NCI-H510A treated with DMSO at 0.1 percent for 48 hours (cell line): ENCODE measurements around the gene CEP85.

ENCODE experiments used
- DNase-seq: peaks from one replicate; lab custom pipeline; 2025; lab: John Stamatoyannopoulos, UW

The CEP85 gene

DNA sequence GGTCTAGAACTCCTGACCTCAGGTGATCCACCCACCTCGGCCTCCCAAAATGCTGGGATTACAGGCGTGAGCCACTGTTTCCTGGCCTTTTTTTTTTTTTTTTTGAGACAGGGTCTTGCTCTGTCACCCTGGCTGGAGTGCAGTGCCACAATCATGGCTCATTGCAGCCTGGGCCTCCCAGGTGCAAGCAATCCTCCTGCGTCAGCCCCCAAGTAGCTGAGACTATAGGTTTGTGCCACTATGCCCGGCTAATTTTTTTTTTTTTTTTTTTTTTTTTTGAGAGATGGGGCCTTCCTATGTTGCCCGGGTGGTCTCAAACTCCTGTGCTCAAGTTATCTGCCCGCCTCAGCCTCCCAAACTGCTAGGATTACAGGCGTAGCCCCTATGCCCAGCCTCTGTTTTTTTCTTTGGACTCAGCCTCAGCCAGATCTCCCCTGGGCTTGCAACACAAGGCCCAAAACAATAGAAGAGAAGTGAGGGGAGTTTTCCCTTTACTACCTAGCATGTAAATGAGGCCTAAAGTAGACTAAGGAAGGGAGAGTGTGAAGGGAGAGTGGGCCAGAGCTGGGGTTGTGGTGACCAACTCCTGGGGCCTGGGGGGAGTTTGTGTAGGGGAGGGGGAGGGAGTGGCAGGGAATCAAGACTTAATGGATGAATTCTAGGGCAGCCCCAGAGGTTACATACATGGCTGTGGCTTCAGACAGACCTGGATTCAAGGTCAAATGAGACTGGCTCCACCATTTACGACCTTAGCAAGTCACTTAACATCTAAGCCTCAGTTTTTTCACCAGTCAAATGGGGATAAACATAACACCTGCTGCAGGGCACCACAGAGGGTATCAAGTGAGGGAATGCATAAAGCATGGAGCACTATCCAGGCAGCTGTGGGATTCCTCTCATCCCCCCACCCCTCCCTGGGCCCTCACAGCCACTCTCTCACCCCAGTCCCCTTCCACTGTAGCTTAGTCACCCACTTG, 82.2 kb downstream of the CEP85 start:
- no peak for DNase-seq

DNA sequence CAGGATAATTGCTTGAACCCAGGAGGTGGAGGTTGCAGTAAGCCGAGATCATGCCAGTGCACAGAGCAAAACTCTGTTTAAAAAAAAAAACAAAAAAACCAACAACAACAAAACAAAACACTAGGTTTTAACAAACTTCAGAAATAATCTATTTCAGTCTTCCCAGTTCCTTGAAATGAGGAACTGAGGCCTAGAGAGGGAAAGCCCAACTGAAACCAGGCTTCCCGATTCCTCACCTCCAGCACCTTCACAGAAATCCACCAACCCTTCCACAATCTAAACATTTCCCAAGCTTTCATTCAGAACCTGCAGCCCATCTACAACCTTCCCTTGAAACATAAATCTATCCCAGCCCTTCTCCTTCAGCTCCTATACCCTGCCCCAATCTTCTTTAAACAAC, 83.1 kb downstream of the CEP85 start:
- no peak for DNase-seq

DNA sequence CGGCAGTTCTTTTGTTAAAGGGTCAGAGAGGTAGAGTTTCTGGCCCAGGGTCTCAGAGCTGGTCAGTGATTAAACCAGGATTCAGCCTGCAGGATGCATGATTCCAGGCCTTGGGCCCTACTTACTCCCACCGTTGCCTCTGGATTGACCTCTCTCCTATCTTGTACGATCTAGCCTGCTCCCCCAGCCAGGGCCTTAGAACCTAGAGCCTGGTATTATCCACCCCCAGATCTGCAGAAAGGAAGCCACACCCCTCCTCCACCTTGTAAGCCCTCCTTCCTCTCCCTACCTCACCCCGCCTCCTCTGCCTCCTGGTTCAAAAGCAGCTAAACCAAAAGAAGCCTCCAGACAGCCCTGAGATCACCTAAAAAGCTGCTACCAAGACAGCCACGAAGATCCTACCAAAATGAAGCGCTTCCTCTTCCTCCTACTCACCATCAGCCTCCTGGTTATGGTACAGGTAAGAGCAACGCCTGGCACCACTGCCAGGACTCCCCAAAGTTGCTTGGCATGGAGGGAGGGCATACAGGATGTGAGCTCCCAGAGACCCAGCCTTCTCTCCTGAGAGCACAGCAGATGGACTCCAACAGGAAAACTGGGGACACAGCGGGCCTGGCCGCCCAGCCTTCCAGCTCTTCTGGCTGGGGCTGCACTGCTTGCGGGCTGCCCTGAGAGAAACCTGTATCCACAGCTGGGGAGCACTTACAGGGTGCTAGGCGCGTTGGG, 83.8 kb downstream of the CEP85 start, which contains the start of gene CD52:
TSS of gene CD52 (plus strand) at position 347 of the 726 bp plus-strand sequence. CDS start at position 407, 60 bp downstream.
- no peak for DNase-seq

DNA sequence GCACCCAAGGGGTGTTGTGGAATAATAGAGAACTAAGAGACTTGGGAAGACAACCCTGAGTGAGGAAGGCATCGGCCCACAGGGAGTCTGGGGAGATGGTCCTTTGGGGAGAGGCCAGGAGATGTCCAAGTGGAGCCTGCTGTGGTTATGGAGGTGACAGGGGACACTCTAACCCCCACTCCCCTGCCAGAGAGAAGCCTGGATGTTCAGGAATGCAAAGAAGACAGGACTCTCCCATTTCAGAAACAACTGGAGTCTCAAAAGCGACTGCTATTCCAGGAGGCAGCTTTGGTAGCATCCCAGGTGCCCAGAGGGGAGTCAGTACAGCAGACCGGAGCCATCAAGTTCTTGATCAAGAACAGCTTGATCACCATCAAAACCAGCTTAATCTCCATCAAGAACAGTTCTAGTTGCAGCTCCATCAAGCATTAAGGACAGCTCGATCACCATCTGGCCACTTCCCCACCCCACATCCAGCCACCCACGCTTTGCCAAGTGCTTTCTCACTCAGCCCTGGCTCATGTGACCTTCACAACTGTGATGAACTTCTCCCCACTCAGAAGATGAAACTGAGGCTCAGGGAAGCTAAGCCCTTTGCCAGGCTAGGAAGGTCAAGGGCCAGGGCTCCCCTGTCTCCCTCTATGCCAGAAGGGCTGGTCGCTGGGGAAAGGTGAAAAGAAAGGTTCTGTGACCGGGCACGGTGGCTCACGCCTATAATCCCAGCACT, 84.5 kb downstream of the CEP85 start:
- DNase-seq: no peak

DNA sequence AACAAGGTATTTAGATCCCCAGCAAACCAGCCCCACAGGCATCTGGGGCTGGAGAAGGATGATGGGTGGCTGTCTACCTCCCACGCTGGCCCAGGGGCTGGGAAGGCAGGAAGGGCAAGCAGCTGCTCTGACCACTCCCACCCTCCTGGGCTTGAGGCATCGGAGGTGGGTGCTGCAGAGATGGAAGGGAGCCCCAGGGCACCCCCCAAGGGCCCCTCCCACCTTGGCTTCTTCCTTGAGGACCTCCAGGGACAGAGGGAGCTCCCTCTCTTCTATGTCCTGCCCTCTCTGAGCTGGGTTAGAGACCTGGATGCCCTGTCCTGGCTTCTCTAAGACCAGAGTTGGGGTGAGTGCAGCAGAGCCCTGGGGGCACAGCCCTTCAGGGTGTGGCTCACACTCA, 86.9 kb downstream of the CEP85 start:
- DNase-seq: no peak

DNA sequence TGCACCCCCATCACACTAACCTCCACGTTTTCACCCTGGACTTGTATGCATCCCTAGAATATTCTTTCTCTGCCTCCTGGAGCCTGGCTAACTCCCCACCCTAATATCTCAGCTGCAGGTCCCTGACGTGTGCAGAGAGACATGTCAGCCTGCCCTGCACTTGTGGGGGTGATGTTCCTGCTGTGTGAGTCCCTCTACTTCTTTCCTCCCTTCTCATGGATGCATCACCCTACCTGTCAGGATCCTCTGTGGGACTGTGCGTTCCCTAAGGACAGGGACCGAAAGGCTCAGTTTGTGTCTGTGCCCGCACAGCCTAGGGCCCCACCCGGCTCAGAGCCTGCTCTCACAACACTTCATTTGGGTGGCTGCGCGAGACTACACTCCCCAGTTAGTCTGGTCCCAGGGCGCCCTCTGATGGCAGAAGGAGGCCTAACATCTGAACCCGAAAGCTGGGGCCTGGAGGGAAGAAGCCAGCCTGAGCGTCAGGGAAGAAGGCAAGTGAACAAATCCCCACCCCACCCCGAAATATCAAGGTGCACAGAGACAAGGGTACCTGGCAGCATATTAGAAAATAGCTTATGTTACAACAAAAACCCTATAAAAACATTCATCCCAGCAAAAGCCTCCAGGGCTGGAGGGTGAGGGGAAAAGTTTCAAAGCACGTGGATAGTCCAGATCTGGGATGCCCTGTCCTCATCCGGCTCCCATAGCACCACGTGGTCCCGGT, 87.5 kb downstream of the CEP85 start:
- DNase-seq: peak; percentile 51

DNA sequence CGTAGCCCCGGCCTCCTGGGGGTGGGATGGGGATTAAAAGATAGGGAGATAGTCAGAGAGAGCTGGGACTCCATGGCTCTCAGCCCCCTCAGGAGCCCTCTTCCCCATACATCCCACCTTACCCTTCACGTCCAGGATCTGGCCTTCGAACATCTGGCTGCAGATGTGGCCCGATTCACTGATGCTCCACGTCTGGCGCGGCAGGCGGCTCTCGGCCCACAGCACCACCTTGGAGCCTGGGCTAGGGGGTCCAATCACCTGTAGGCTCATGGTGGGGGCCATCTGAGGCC, 88.0 kb downstream of the CEP85 start:
- no peak for DNase-seq

DNA sequence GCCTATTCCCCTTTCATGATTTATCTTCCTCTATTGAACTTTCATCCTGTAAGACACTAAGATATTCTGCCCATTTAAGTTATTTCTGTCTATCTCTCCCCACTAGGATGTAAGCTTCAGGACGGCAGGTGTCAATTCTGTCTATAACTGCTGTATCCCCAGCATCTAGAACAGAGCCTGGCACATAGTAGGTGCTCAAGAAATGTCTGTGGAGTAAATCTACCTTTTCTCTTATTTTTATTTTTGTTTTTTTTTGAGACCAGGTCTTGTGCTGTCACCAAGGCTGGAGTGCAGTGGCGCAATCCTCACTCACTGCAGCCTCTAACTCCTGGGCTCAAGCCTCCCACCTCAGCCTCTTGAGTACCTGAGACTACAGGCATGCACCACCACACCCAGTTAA, 89.4 kb downstream of the CEP85 start:
- no peak for DNase-seq

DNA sequence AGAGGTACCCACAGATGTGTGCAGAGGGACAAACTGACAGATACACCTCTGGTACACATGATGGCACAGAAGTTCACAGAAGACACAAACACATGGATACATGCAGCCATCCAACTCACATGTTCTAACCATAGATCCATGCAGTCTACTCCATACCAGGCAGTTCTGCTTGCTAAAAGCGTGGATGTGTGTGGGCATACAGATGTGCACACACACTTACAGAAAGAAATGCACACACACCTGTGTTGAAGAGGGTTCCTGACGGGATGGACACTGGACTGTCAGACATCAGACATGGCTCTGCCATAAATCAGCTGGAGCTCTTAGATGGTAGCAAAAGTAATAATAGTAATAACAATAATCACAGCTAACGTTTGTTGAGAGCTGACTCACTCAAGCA, 90.5 kb downstream of the CEP85 start:
- no peak for DNase-seq

DNA sequence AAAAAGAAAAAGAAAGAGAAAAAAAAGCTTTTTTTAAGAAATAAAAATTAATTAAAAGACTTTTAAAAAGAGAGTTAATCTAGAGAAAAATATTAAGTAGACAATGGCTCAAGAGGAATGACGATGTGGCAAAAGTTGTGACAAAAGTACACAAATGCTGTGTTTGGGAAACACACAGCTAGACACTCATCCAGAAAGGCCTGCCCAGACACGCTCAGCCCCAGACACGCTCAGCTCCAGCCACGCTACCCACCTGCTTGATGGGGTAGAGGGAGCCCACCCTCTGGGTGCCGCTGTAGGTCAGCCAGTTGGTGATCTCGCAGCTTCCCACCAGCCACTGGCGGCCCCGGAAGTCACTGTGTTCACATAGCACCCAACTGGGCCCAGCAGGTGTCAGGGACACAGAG, 94.0 kb downstream of the CEP85 start:
- DNase-seq: peak; percentile 89
